PC-9 (cell line): ENCODE measurements around the gene LMTK3.

Experiments used
- CTCF ChIP-seq: fragments of 200-600 bp; sonication (generic); conservative IDR thresholded peaks from 2 replicates; pipeline ENCODE4 v1.6.1; 2017; ENCODE audit warnings: mixed run types, antibody characterized with exemption, mild to moderate bottlenecking, moderate library complexity
- EZH2 ChIP-seq: fragments of 200-600 bp; sonication (generic); IDR thresholded peaks from 2 replicates; pipeline ENCODE4 v1.8.0; 2017; ENCODE audit warnings: antibody characterized with exemption, low read depth

- TF ChIP-seq CTCF (no peak), EZH2 (no peak)
Measured at GRCh38 chr19:48480558-48481500, 30.8 kb downstream of the LMTK3 start.
